ENCODE measurements around the gene SPTBN1.

The SPTBN1 gene

GRCh38 chr2:54664238-54664786, 208.2 kb downstream of the SPTBN1 start:
- DNase-seq, result no peak

- peak; percentile 77 for DNase-seq
Observed at GRCh38 chr2:54665436-54665856, 209.3 kb downstream of the SPTBN1 start.

GRCh38 chr2:54666131-54666633, 210.1 kb downstream of the SPTBN1 start:
- DNase-seq, result no peak

GRCh38 chr2:54666634-54667265, 210.6 kb downstream of the SPTBN1 start:
- no peak for DNase-seq

GRCh38 chr2:54667266-54667639, 211.1 kb downstream of the SPTBN1 start:
- no peak for DNase-seq

GRCh38 chr2:54667726-54668650, 211.9 kb downstream of the SPTBN1 start:
- DNase-seq, result no peak

GRCh38 chr2:54668711-54669110, 212.6 kb downstream of the SPTBN1 start:
- no peak for DNase-seq

GRCh38 chr2:54669677-54670484, 213.8 kb downstream of the SPTBN1 start:
- DNase-seq, result peak; percentile 73

GRCh38 chr2:54670485-54671009, 214.4 kb downstream of the SPTBN1 start:
- no peak for DNase-seq

GRCh38 chr2:54671010-54671409, 214.9 kb downstream of the SPTBN1 start:
- DNase-seq, result no peak

GRCh38 chr2:54671875-54672589, 215.9 kb downstream of the SPTBN1 start:
- DNase-seq, result no peak

- peak; percentile 88 for DNase-seq
Observed at GRCh38 chr2:54672590-54673456, 216.7 kb downstream of the SPTBN1 start.

GRCh38 chr2:54673501-54673998, 217.4 kb downstream of the SPTBN1 start:
- peak; percentile 60 for DNase-seq

GRCh38 chr2:54675281-54675680, 219.2 kb downstream of the SPTBN1 start:
- no peak for DNase-seq

- DNase-seq, result no peak
Observed at GRCh38 chr2:54675738-54676137, 219.6 kb downstream of the SPTBN1 start.

- DNase-seq, result no peak
Observed at GRCh38 chr2:54676656-54677055, 220.5 kb downstream of the SPTBN1 start.

GRCh38 chr2:54677476-54678265, 221.5 kb downstream of the SPTBN1 start:
- no peak for DNase-seq

- no peak for DNase-seq
Observed at GRCh38 chr2:54678719-54679118, 222.6 kb downstream of the SPTBN1 start.

GRCh38 chr2:54680397-54681041, 224.4 kb downstream of the SPTBN1 start:
- DNase-seq, result no peak

Measured in inflammatory macrophage treated with lipopolysaccharide for 4 hours (primary cell).